Measurements from ENCODE around the gene DPYSL5. TPM values are rescaled to one million over a fixed set of nuclear protein-coding genes. Genes with fewer than 3 reads are reported as not detected.

The DPYSL5 gene
- total RNA-seq, 3 donors from 2014 or later, result not detected

DNA sequence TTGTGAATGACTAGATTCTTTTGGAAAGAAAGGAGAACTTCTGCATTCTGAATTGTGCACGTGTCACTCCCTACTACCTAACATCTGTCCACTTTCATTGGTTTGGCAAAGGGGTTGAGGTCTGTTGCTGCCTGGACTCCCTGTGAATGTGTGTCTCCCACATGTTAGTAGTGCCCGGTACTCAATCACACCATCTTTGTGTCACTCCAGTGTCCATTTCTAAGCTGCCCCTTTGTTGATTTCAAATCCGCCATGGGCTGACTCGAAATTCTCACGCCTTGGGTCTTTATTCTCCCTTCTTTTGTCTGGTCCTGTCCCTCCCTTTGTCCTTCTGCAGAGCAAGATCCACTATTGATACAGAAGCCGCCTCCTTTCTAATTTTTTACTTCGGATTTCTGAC, 7.5 kb downstream of the DPYSL5 start:
- H3K9me3 ChIP-seq, result no peaks in the 10 kb centered on the region
- H3K36me3 ChIP-seq, result no peaks in the 10 kb centered on the region
- intact Hi-C loops (cut with DNase I; ENCODE audit: low total_unique reads), result no loop called here
- no peaks in the 10 kb centered on the region for H3K4me1 ChIP-seq
- H3K27ac ChIP-seq, result no peak overlapping the region
- peaks cover 0 to 34% of the 10 kb centered on the region in 2 donors for H3K27me3 ChIP-seq
- TF ChIP-seq, protein P1, sequence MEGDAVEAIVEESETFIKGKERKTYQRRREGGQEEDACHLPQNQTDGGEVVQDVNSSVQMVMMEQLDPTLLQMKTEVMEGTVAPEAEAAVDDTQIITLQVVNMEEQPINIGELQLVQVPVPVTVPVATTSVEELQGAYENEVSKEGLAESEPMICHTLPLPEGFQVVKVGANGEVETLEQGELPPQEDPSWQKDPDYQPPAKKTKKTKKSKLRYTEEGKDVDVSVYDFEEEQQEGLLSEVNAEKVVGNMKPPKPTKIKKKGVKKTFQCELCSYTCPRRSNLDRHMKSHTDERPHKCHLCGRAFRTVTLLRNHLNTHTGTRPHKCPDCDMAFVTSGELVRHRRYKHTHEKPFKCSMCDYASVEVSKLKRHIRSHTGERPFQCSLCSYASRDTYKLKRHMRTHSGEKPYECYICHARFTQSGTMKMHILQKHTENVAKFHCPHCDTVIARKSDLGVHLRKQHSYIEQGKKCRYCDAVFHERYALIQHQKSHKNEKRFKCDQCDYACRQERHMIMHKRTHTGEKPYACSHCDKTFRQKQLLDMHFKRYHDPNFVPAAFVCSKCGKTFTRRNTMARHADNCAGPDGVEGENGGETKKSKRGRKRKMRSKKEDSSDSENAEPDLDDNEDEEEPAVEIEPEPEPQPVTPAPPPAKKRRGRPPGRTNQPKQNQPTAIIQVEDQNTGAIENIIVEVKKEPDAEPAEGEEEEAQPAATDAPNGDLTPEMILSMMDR (IDR thresholded peaks at IDR 0.05), result no peak
- no peak for TF ChIP-seq POLR2A (IDR thresholded peaks at IDR 0.05)
- no peak for TF ChIP-seq POLR2AphosphoS5 (IDR thresholded peaks at IDR 0.05)
- no peak for DNase-seq (ENCODE audit: low spot score in 2 of 2)
- H3K4me3 ChIP-seq, result no peak overlapping the region

DNA sequence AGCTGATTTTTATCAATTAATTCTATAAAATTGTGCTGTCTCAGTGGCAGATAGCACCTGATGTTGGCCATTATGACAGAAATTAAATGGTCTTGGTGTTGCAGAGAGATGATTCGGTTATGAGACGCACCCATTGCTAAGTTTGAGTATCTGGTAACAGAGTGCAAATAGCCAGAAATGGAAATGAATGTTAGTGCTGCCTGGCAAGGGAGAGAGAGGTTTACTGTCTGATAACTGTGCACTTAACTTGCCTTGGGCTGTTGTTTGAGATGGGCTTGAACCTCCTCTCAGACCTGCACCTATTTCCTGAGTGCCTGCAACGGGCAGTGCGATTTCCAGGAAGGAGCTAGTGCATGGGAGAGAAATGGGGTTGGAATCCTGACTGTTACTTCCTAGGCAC, 11.7 kb downstream of the DPYSL5 start:
- Histone ChIP-seq H3K9me3 (no peaks in the 10 kb centered on the region), H3K4me3 (no peak overlapping the region)

DNA sequence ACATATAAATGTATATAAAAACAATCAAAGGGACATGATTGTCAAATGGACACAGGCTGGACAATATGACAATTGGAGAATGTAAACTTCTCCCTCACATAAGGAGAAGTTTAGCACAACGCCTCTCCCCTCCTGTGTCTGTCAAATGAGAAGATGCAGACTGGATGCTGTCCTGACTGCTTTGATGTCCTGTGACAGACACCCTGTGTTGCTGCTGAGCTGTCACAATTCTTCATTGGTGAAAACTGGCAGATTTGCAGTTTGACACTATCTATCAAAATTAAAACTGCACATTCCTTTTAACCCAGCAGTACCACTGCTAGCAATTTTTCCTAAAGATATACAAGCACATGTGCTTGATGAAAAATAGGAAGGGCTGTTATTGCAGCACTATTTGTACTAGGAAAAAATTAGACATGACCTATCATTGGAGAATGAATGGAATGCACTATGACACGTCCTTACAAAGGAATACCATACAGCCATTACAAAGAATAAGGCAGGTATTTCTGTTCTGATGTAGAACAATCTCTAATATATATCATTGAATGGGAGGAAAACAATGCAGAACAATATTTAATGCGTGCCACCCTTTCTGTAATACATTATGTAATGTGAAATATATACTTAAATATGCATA, 12.4 kb downstream of the DPYSL5 start:
- H3K9me3 ChIP-seq, result no peaks in the 10 kb centered on the region
- DNase-seq (ENCODE audit: low spot score in 2 of 2), result no peak
- no peak overlapping the region for H3K27ac ChIP-seq
- intact Hi-C loops (cut with DNase I; ENCODE audit: low total_unique reads), result no loop called here
- TF ChIP-seq POLR2AphosphoS5 (IDR thresholded peaks at IDR 0.05) (no peak), POLR2A (IDR thresholded peaks at IDR 0.05) (no peak)
- TF ChIP-seq, protein P1 (IDR thresholded peaks at IDR 0.05), result no peak
- H3K4me1 ChIP-seq, result no peaks in the 10 kb centered on the region
- no peak overlapping the region for H3K4me3 ChIP-seq
- H3K36me3 ChIP-seq, result no peaks in the 10 kb centered on the region
- H3K27me3 ChIP-seq, result peaks cover 0 to 31% of the 10 kb centered on the region in 2 donors

More for the DNA sequence above, 11.7 kb downstream of the DPYSL5 start:
- Histone ChIP-seq H3K36me3 (no peaks in the 10 kb centered on the region), H3K27ac (no peak overlapping the region), H3K27me3 (peaks cover 0 to 31% of the 10 kb centered on the region in 2 donors), H3K4me1 (no peaks in the 10 kb centered on the region)
- intact Hi-C loops (cut with DNase I; ENCODE audit: low total_unique reads), result no loop called here
- no peak for DNase-seq (ENCODE audit: low spot score in 2 of 2)
- TF ChIP-seq, protein P1 (IDR thresholded peaks at IDR 0.05), result no peak
- TF ChIP-seq POLR2AphosphoS5 (IDR thresholded peaks at IDR 0.05) (no peak), POLR2A (IDR thresholded peaks at IDR 0.05) (no peak)

DNA sequence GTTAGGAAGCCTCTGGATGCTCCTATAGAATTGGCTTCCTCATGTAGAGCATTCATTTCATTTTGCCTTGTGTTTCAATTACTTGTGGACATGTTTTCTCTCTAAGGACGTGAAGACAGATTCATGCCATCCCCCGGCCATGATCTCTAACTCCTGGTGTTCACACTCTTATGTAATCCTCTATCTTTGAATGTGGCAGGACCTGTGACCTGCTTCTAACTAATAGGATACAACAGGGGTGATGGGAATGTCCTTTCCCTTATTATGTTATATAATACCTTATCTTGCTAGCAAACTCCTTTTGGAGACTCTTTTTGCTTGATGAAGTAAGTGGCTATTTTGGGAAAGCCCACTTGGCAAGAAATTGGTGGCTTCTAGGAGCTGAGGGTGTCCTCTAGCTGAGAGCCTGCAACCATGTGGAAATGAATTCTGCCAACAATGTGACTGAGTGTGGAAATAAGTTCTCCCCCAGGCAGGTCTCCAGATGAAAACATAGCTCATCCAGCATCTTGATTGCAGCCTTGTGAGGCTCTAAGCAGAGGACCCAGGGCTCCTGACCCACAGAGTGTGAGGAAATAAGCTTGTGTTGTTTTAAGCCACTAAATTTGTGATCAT, 13.8 kb downstream of the DPYSL5 start:
- H3K36me3 ChIP-seq, result no peaks in the 10 kb centered on the region
- TF ChIP-seq, protein P1 (IDR thresholded peaks at IDR 0.05), result no peak
- peak in 1 of 3 donors; percentile 27 for TF ChIP-seq POLR2AphosphoS5 (IDR thresholded peaks at IDR 0.05)
- no peak overlapping the region for H3K27ac ChIP-seq
- no peak overlapping the region for H3K4me3 ChIP-seq
- H3K9me3 ChIP-seq, result no peaks in the 10 kb centered on the region
- no peak for DNase-seq (ENCODE audit: low spot score in 2 of 2)
- no peaks in the 10 kb centered on the region for H3K4me1 ChIP-seq
- intact Hi-C loops (cut with DNase I; ENCODE audit: low total_unique reads), result no loop called here
- peaks cover 0 to 29% of the 10 kb centered on the region in 2 donors for H3K27me3 ChIP-seq

DNA sequence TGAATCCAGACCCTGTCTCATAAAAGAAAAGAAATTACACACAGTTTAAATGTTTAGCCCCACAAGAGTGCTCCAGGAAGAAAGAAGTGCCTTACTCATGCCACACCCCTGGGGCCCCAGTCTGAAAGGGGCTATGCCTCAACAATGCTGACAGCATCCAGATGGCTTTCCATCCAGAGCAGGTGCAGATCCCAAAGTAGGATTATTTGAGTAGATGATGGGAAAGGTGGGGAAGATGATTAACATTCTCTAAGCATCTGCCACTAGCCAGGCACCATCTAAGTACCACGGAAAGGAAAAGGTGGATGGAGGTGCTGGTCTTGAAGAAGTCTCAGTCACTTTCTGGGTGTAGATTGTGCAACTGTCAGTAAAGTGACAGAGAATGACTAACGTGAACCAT, 16.3 kb downstream of the DPYSL5 start:
- intact Hi-C loops (cut with DNase I; ENCODE audit: low total_unique reads), result no loop called here
- TF ChIP-seq POLR2A (IDR thresholded peaks at IDR 0.05) (no peak), POLR2AphosphoS5 (IDR thresholded peaks at IDR 0.05) (no peak)
- TF ChIP-seq, protein P1 (IDR thresholded peaks at IDR 0.05), result no peak
- no peak overlapping the region for H3K4me3 ChIP-seq

More for the DNA sequence above, 16.3 kb downstream of the DPYSL5 start:
- no peaks in the 10 kb centered on the region for H3K36me3 ChIP-seq
- H3K27ac ChIP-seq, result no peak overlapping the region
- peaks cover 0 to 21% of the 10 kb centered on the region in 2 donors for H3K27me3 ChIP-seq
- no peaks in the 10 kb centered on the region for H3K4me1 ChIP-seq
- DNase-seq (ENCODE audit: low spot score in 2 of 2), result no peak
- H3K9me3 ChIP-seq, result no peaks in the 10 kb centered on the region
